Measurements from ENCODE around the gene PRH2.

- TF ChIP-seq DNMT1 (IDR thresholded peaks at IDR 0.05) (no peak), PKNOX1 (IDR thresholded peaks at IDR 0.05) (no peak), SRSF1 (IDR thresholded peaks at IDR 0.05; ENCODE audit: low read depth, low read length) (no peak), DMBX1 (CRISPR knock-in tag; IDR thresholded peaks at IDR 0.05; ENCODE audit: borderline replicate concordance) (no peak), SP2 (IDR thresholded peaks at IDR 0.05; ENCODE audit: extremely low read depth, low read depth, low read length, poor library complexity, severe bottlenecking) (no peak), HMG20A (CRISPR knock-in tag; conservative IDR thresholded peaks at IDR 0.05) (no peak), HMG20B (CRISPR knock-in tag; IDR thresholded peaks at IDR 0.05) (no peak), EZH2 (IDR thresholded peaks at IDR 0.05; ENCODE audit: borderline replicate concordance, low read depth, low read length) (no peak), IRF2 (CRISPR knock-in tag; IDR thresholded peaks at IDR 0.05) (no peak), PCBP2 (IDR thresholded peaks at IDR 0.05; ENCODE audit: low read depth, low read length, poor library complexity, severe bottlenecking) (no peak), SMC3 (conservative IDR thresholded peaks at IDR 0.05; ENCODE audit: insufficient read depth, low read depth, low read length) (no peak), HMGXB4 (CRISPR knock-in tag; IDR thresholded peaks at IDR 0.05) (no peak)
- TF ChIP-seq, protein P1, sequence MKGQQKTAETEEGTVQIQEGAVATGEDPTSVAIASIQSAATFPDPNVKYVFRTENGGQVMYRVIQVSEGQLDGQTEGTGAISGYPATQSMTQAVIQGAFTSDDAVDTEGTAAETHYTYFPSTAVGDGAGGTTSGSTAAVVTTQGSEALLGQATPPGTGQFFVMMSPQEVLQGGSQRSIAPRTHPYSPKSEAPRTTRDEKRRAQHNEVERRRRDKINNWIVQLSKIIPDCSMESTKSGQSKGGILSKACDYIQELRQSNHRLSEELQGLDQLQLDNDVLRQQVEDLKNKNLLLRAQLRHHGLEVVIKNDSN (CRISPR knock-in tag; IDR thresholded peaks at IDR 0.05) = no peak
- TF ChIP-seq, protein P2, sequence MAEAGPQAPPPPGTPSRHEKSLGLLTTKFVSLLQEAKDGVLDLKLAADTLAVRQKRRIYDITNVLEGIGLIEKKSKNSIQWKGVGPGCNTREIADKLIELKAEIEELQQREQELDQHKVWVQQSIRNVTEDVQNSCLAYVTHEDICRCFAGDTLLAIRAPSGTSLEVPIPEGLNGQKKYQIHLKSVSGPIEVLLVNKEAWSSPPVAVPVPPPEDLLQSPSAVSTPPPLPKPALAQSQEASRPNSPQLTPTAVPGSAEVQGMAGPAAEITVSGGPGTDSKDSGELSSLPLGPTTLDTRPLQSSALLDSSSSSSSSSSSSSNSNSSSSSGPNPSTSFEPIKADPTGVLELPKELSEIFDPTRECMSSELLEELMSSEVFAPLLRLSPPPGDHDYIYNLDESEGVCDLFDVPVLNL (CRISPR knock-in tag; IDR thresholded peaks at IDR 0.05; ENCODE audit: low read depth) = no peak
Observed at GRCh38 chr12:10960211-10960610, 31.2 kb downstream of the PRH2 start.

All from K562 (cell line).